Measurements from ENCODE around the gene PPFIA4.

PPFIA4 gene

GRCh38 chr1:202987922-202988583 is 38.2 kb upstream of the PPFIA4 start:
- in situ Hi-C loops (cut with MboI; ENCODE audit: low sequenced_read_pairs, unreplicated experiment): loop anchor here (25.0 kb wide), 1 partner anchor 226 kb away; no protein-coding TSS in a partner anchor
- no peak for DNase-seq (ENCODE audit: low spot score)
- TF ChIP-seq CTCF (IDR thresholded peaks at IDR 0.05; ENCODE audit: borderline replicate concordance, control extremely low read depth, extremely low read depth, insufficient read depth, missing control alignments): no peak

GRCh38 chr1:202989879-202990278 is 36.4 kb upstream of the PPFIA4 start:
- DNase-seq (ENCODE audit: low spot score): no peak
- no peak for TF ChIP-seq CTCF (IDR thresholded peaks at IDR 0.05; ENCODE audit: borderline replicate concordance, control extremely low read depth, extremely low read depth, insufficient read depth, missing control alignments)
- in situ Hi-C loops (cut with MboI; ENCODE audit: low sequenced_read_pairs, unreplicated experiment): loop anchor here (25.0 kb wide), 1 partner anchor 228 kb away; no protein-coding TSS in a partner anchor

GRCh38 chr1:202991112-202991511 is 35.2 kb upstream of the PPFIA4 start:
- in situ Hi-C loops (cut with MboI; ENCODE audit: low sequenced_read_pairs, unreplicated experiment): loop anchor here (25.0 kb wide), 1 partner anchor 229 kb away; no protein-coding TSS in a partner anchor
- no peak for DNase-seq (ENCODE audit: low spot score)
- TF ChIP-seq CTCF (IDR thresholded peaks at IDR 0.05; ENCODE audit: borderline replicate concordance, control extremely low read depth, extremely low read depth, insufficient read depth, missing control alignments): no peak

- in situ Hi-C loops (cut with MboI; ENCODE audit: low sequenced_read_pairs, unreplicated experiment): loop anchor here (25.0 kb wide), 1 partner anchor 232 kb away; no protein-coding TSS in a partner anchor
- DNase-seq (ENCODE audit: low spot score): no peak
- TF ChIP-seq CTCF (IDR thresholded peaks at IDR 0.05; ENCODE audit: borderline replicate concordance, control extremely low read depth, extremely low read depth, insufficient read depth, missing control alignments): no peak
Measured at GRCh38 chr1:202994756-202995155, 31.5 kb upstream of the PPFIA4 start.

GRCh38 chr1:202998836-202999750 is 27.2 kb upstream of the PPFIA4 start:
- TF ChIP-seq CTCF (IDR thresholded peaks at IDR 0.05; ENCODE audit: borderline replicate concordance, control extremely low read depth, extremely low read depth, insufficient read depth, missing control alignments): peak; percentile 60
- DNase-seq (ENCODE audit: low spot score): peak; percentile 61
- in situ Hi-C loops (cut with MboI; ENCODE audit: low sequenced_read_pairs, unreplicated experiment): loop anchor here (25.0 kb wide), 1 partner anchor 237 kb away; no protein-coding TSS in a partner anchor

- no peak for TF ChIP-seq CTCF (IDR thresholded peaks at IDR 0.05; ENCODE audit: borderline replicate concordance, control extremely low read depth, extremely low read depth, insufficient read depth, missing control alignments)
- in situ Hi-C loops (cut with MboI; ENCODE audit: low sequenced_read_pairs, unreplicated experiment): no loop called here
- no peak for DNase-seq (ENCODE audit: low spot score)
Measured at GRCh38 chr1:203000217-203000944, 25.9 kb upstream of the PPFIA4 start.

All from GM13976 (cell line).